GM18861 (cell line): Measurements from ENCODE around the gene CBX5.
"Not testable (repeated sequence)": the region's sequence is repeated elsewhere in the genome, so short reads cannot be mapped to it uniquely, and the experiment has no call there.

Experiments
- ATAC-seq: cut with Tn5 transposase; IDR thresholded peaks from one replicate; pipeline ENCODE4 v1.9.1; 2021; ENCODE audit not compliant: unreplicated experiment

The CBX5 gene

GRCh38 chr12:54228471-54228870 is 51.5 kb downstream of the CBX5 start:
- no peak for ATAC-seq

GRCh38 chr12:54227927-54228326 is 52.0 kb downstream of the CBX5 start:
- ATAC-seq: not testable (repeated sequence)

- no peak for ATAC-seq
These were observed 52.5 kb downstream of the CBX5 start for GRCh38 chr12:54227376-54227775.

- ATAC-seq: no peak
These were observed 54.3 kb downstream of the CBX5 start for GRCh38 chr12:54225666-54226065.

- no peak for ATAC-seq
These were observed 57.3 kb downstream of the CBX5 start for GRCh38 chr12:54222609-54223008.

GRCh38 chr12:54221402-54221984 is 58.4 kb downstream of the CBX5 start:
- ATAC-seq: no peak

- no peak for ATAC-seq
These were observed 59.4 kb downstream of the CBX5 start for GRCh38 chr12:54220567-54220966.

GRCh38 chr12:54220092-54220557 is 59.8 kb downstream of the CBX5 start:
- ATAC-seq: peak; percentile 38

- peak; percentile 34 for ATAC-seq
These were observed 62.1 kb downstream of the CBX5 start for GRCh38 chr12:54217774-54218241.

- no peak for ATAC-seq
These were observed 62.9 kb downstream of the CBX5 start for GRCh38 chr12:54216797-54217661.

- ATAC-seq: no peak
These were observed 63.7 kb downstream of the CBX5 start for GRCh38 chr12:54215989-54216796.

GRCh38 chr12:54214553-54215406 is 65.1 kb downstream of the CBX5 start:
- ATAC-seq: peak; percentile 66

- ATAC-seq: no peak
These were observed 66.8 kb downstream of the CBX5 start for GRCh38 chr12:54213079-54213478.

- no peak for ATAC-seq
These were observed 68.0 kb downstream of the CBX5 start for GRCh38 chr12:54211920-54212319.

GRCh38 chr12:54210400-54210790 is 69.5 kb downstream of the CBX5 start:
- ATAC-seq: no peak

GRCh38 chr12:54208591-54208990 is 71.3 kb downstream of the CBX5 start:
- no peak for ATAC-seq

- ATAC-seq: no peak
These were observed 72.2 kb downstream of the CBX5 start for GRCh38 chr12:54207539-54208294.

- ATAC-seq: no peak
These were observed 73.1 kb downstream of the CBX5 start for GRCh38 chr12:54206791-54207190.

GRCh38 chr12:54204316-54204715 is 75.6 kb downstream of the CBX5 start:
- no peak for ATAC-seq
